ENCODE results near the gene DELE1.
A peak's percentile ranks its signal among the peaks of the same experiment; 100 is the strongest.
"Not testable (repeated sequence)": the region's sequence is repeated elsewhere in the genome, so short reads cannot be mapped to it uniquely, and the experiment has no call there.

The DELE1 gene

GRCh38 chr5:141917760-141918159, 5.9 kb upstream of the DELE1 start:
- no peak overlapping the region for H3K9ac ChIP-seq (ENCODE audit: low read length)

GRCh38 chr5:141919218-141920119, 4.2 kb upstream of the DELE1 start:
- H3K36me3 ChIP-seq (ENCODE audit: control insufficient read depth, insufficient read depth, low read length), result no peaks in the 10 kb centered on the region
- H3K4me1 ChIP-seq (ENCODE audit: control insufficient read depth, insufficient read depth, low read length), result peaks cover 8% of the 10 kb centered on the region
- no peak overlapping the region for H3K27ac ChIP-seq (ENCODE audit: low read depth, low read length)
- H3K27me3 ChIP-seq (ENCODE audit: control insufficient read depth, insufficient read depth, low read length), result no peaks in the 10 kb centered on the region
- no peak overlapping the region for H3K9ac ChIP-seq (ENCODE audit: low read length)
- H3K4me3 ChIP-seq (ENCODE audit: low read length), result no peak overlapping the region

More at GRCh38 chr5:141917760-141918159, 5.9 kb upstream of the DELE1 start:
- H3K27me3 ChIP-seq (ENCODE audit: control insufficient read depth, insufficient read depth, low read length), result no peaks in the 10 kb centered on the region
- H3K4me3 ChIP-seq (ENCODE audit: low read length), result no peak overlapping the region
- no peaks in the 10 kb centered on the region for H3K4me1 ChIP-seq (ENCODE audit: control insufficient read depth, insufficient read depth, low read length)
- H3K36me3 ChIP-seq (ENCODE audit: control insufficient read depth, insufficient read depth, low read length), result no peaks in the 10 kb centered on the region
- H3K27ac ChIP-seq (ENCODE audit: low read depth, low read length), result no peak overlapping the region

- no peaks in the 10 kb centered on the region for H3K36me3 ChIP-seq (ENCODE audit: control insufficient read depth, insufficient read depth, low read length)
- H3K27ac ChIP-seq (ENCODE audit: low read depth, low read length), result no peak overlapping the region
- H3K4me3 ChIP-seq (ENCODE audit: low read length), result no peak overlapping the region
- H3K9ac ChIP-seq (ENCODE audit: low read length), result no peak overlapping the region
- no peaks in the 10 kb centered on the region for H3K27me3 ChIP-seq (ENCODE audit: control insufficient read depth, insufficient read depth, low read length)
- peaks cover 8% of the 10 kb centered on the region for H3K4me1 ChIP-seq (ENCODE audit: control insufficient read depth, insufficient read depth, low read length)
These were observed 2.9 kb upstream of the DELE1 start for GRCh38 chr5:141920771-141921170.

GRCh38 chr5:141922827-141923447, 734 bp upstream of the DELE1 start:
- Histone ChIP-seq H3K27ac (ENCODE audit: low read depth, low read length) (peak overlapping the region; percentile 98), H3K36me3 (ENCODE audit: control insufficient read depth, insufficient read depth, low read length) (peaks cover 14% of the 10 kb centered on the region), H3K4me3 (ENCODE audit: low read length) (peak overlapping the region; percentile 94), H3K9ac (ENCODE audit: low read length) (peak overlapping the region; percentile 81)
- H3K4me1 ChIP-seq (ENCODE audit: control insufficient read depth, insufficient read depth, low read length); H3K27me3 ChIP-seq (ENCODE audit: control insufficient read depth, insufficient read depth, low read length): not testable (repeated sequence)

- peaks cover 8% of the 10 kb centered on the region for H3K4me1 ChIP-seq (ENCODE audit: control insufficient read depth, insufficient read depth, low read length)
- no peak overlapping the region for H3K4me3 ChIP-seq (ENCODE audit: low read length)
- H3K27ac ChIP-seq (ENCODE audit: low read depth, low read length), result no peak overlapping the region
- H3K9ac ChIP-seq (ENCODE audit: low read length), result no peak overlapping the region
- H3K36me3 ChIP-seq (ENCODE audit: control insufficient read depth, insufficient read depth, low read length), result peaks cover 43% of the 10 kb centered on the region
- no peaks in the 10 kb centered on the region for H3K27me3 ChIP-seq (ENCODE audit: control insufficient read depth, insufficient read depth, low read length)
These were observed 2.8 kb downstream of the DELE1 start for GRCh38 chr5:141926434-141926833.

- peaks cover 6% of the 10 kb centered on the region for H3K4me1 ChIP-seq (ENCODE audit: control insufficient read depth, insufficient read depth, low read length)
- H3K27ac ChIP-seq (ENCODE audit: low read depth, low read length), result no peak overlapping the region
- peaks cover 55% of the 10 kb centered on the region for H3K36me3 ChIP-seq (ENCODE audit: control insufficient read depth, insufficient read depth, low read length)
These were observed 4.4 kb downstream of the DELE1 start for GRCh38 chr5:141928051-141928450.

GRCh38 chr5:141929398-141930058, 5.9 kb downstream of the DELE1 start:
- peaks cover 59% of the 10 kb centered on the region for H3K36me3 ChIP-seq (ENCODE audit: control insufficient read depth, insufficient read depth, low read length)
- H3K27ac ChIP-seq (ENCODE audit: low read depth, low read length), result no peak overlapping the region
- no peaks in the 10 kb centered on the region for H3K27me3 ChIP-seq (ENCODE audit: control insufficient read depth, insufficient read depth, low read length)
- H3K4me3 ChIP-seq (ENCODE audit: low read length), result no peak overlapping the region
- no peak overlapping the region for H3K9ac ChIP-seq (ENCODE audit: low read length)
- H3K4me1 ChIP-seq (ENCODE audit: control insufficient read depth, insufficient read depth, low read length), result no peaks in the 10 kb centered on the region

More at GRCh38 chr5:141928051-141928450, 4.4 kb downstream of the DELE1 start:
- H3K9ac ChIP-seq (ENCODE audit: low read length), result no peak overlapping the region
- H3K4me3 ChIP-seq (ENCODE audit: low read length), result no peak overlapping the region
- no peaks in the 10 kb centered on the region for H3K27me3 ChIP-seq (ENCODE audit: control insufficient read depth, insufficient read depth, low read length)

GRCh38 chr5:141931694-141932093, 8.0 kb downstream of the DELE1 start:
- H3K4me3 ChIP-seq (ENCODE audit: low read length), result no peak overlapping the region
- no peaks in the 10 kb centered on the region for H3K4me1 ChIP-seq (ENCODE audit: control insufficient read depth, insufficient read depth, low read length)
- no peak overlapping the region for H3K9ac ChIP-seq (ENCODE audit: low read length)
- no peak overlapping the region for H3K27ac ChIP-seq (ENCODE audit: low read depth, low read length)
- H3K36me3 ChIP-seq (ENCODE audit: control insufficient read depth, insufficient read depth, low read length), result peaks cover 66% of the 10 kb centered on the region
- no peaks in the 10 kb centered on the region for H3K27me3 ChIP-seq (ENCODE audit: control insufficient read depth, insufficient read depth, low read length)

- Histone ChIP-seq H3K36me3 (ENCODE audit: control insufficient read depth, insufficient read depth, low read length) (peaks cover 63% of the 10 kb centered on the region), H3K27me3 (ENCODE audit: control insufficient read depth, insufficient read depth, low read length) (no peaks in the 10 kb centered on the region), H3K4me3 (ENCODE audit: low read length) (no peak overlapping the region), H3K4me1 (ENCODE audit: control insufficient read depth, insufficient read depth, low read length) (no peaks in the 10 kb centered on the region), H3K27ac (ENCODE audit: low read depth, low read length) (no peak overlapping the region), H3K9ac (ENCODE audit: low read length) (no peak overlapping the region)
These were observed 9.5 kb downstream of the DELE1 start for GRCh38 chr5:141933151-141933550.

GRCh38 chr5:141934099-141934844, 10.6 kb downstream of the DELE1 start:
- Histone ChIP-seq H3K27ac (ENCODE audit: low read depth, low read length) (no peak overlapping the region), H3K4me3 (ENCODE audit: low read length) (no peak overlapping the region), H3K27me3 (ENCODE audit: control insufficient read depth, insufficient read depth, low read length) (no peaks in the 10 kb centered on the region), H3K4me1 (ENCODE audit: control insufficient read depth, insufficient read depth, low read length) (no peaks in the 10 kb centered on the region), H3K9ac (ENCODE audit: low read length) (no peak overlapping the region), H3K36me3 (ENCODE audit: control insufficient read depth, insufficient read depth, low read length) (peaks cover 64% of the 10 kb centered on the region)

- no peaks in the 10 kb centered on the region for H3K4me1 ChIP-seq (ENCODE audit: control insufficient read depth, insufficient read depth, low read length)
- H3K36me3 ChIP-seq (ENCODE audit: control insufficient read depth, insufficient read depth, low read length), result peaks cover 57% of the 10 kb centered on the region
- no peak overlapping the region for H3K9ac ChIP-seq (ENCODE audit: low read length)
- no peak overlapping the region for H3K27ac ChIP-seq (ENCODE audit: low read depth, low read length)
- H3K27me3 ChIP-seq (ENCODE audit: control insufficient read depth, insufficient read depth, low read length), result no peaks in the 10 kb centered on the region
- H3K4me3 ChIP-seq (ENCODE audit: low read length), result no peak overlapping the region
These were observed 11.9 kb downstream of the DELE1 start for GRCh38 chr5:141935538-141935937.
